Activated B cell treated with CpG ODN at 0.5 μM for 24 hours (primary cell): Measurements from ENCODE around the gene VTI1A. TPM values are rescaled to one million over a fixed set of nuclear protein-coding genes. Genes with fewer than 3 reads are reported as not detected.

Experiments
- ATAC-seq: fragments of 200-7000 bp; cut with Tn5 transposase; one replicate; pipeline ENCODE4 v1.10.0; 2021; ENCODE audit warnings: low read depth, mild to moderate bottlenecking, moderate library complexity
- CTCF ChIA-PET: fragments of 350-600 bp; sonication (Branson Sonifier 250); formaldehyde crosslinking; loops from one replicate; lab custom pipeline; 2021; ENCODE audit warnings: antibody characterized with exemption; lab: Charles Lee
- POLR2A ChIA-PET: fragments of 350-600 bp; sonication (Branson Sonifier 250); formaldehyde crosslinking; loops from one replicate; lab custom pipeline; 2021; ENCODE audit warnings: antibody characterized with exemption; lab: Charles Lee
- DNase-seq: peaks from one replicate; pipeline ENCODE4 v3.0.0; 2022
- H3K27ac Mint-ChIP-seq: one replicate; pipeline ENCODE4 v1.8.0; 2020; ENCODE audit warnings: mixed read lengths
- H3K27me3 Mint-ChIP-seq: one replicate; pipeline ENCODE4 v1.8.0; 2021; ENCODE audit warnings: mixed read lengths
- H3K36me3 Mint-ChIP-seq: one replicate; pipeline ENCODE4 v1.8.0; 2021; ENCODE audit warnings: low read depth, mixed read lengths
- H3K4me1 Mint-ChIP-seq: one replicate; pipeline ENCODE4 v1.8.0; 2021; ENCODE audit warnings: mixed read lengths
- H3K4me3 Mint-ChIP-seq: one replicate; pipeline ENCODE4 v1.8.0; 2020; ENCODE audit warnings: mild to moderate bottlenecking, mixed read lengths
- H3K9me3 Mint-ChIP-seq: one replicate; pipeline ENCODE4 v1.8.0; 2020; ENCODE audit warnings: mixed read lengths
- CTCF ChIP-seq: fragments of 200-600 bp; IDR thresholded peaks from one replicate; pipeline ENCODE4 v1.8.0; 2022; ENCODE audit warnings: antibody characterized with exemption, mild to moderate bottlenecking
- intact Hi-C: fragments of 100-400 bp; cut with micrococcal nuclease; formaldehyde crosslinking; loops from one replicate; pipeline ENCODE4 v1.15.1; 2024
- total RNA-seq: library from RNA; stranded (reverse); gene quantifications from 2 replicates; pipeline ENCODE4 v1.2.3, GENCODE V29; 2022

Gene VTI1A
- total RNA-seq, 1 donor from 2014 or later: 74.0 TPM

GRCh38 chr10:112663234-112664125 is 216.5 kb downstream of the VTI1A start:
- peaks cover 6% of the 10 kb centered on the region for H3K9me3 Mint-ChIP-seq
- TF ChIP-seq CTCF: no peak
- CTCF ChIA-PET: no interaction called here
- H3K4me3 Mint-ChIP-seq: no peak overlapping the region
- H3K27ac Mint-ChIP-seq: no peak overlapping the region
- no peaks in the 10 kb centered on the region for H3K4me1 Mint-ChIP-seq
- no peak for DNase-seq
- no peak for ATAC-seq
- POLR2A ChIA-PET: no interaction called here
- intact Hi-C loops: no loop called here
- peaks cover 33% of the 10 kb centered on the region for H3K36me3 Mint-ChIP-seq
- H3K27me3 Mint-ChIP-seq: no peaks in the 10 kb centered on the region

- ATAC-seq (no peak), DNase-seq (no peak)
- CTCF ChIA-PET: no interaction called here
- peaks cover 6% of the 10 kb centered on the region for H3K9me3 Mint-ChIP-seq
- no peaks in the 10 kb centered on the region for H3K27me3 Mint-ChIP-seq
- POLR2A ChIA-PET: no interaction called here
- no peaks in the 10 kb centered on the region for H3K4me1 Mint-ChIP-seq
- H3K27ac Mint-ChIP-seq: no peak overlapping the region
- TF ChIP-seq CTCF: no peak
- H3K4me3 Mint-ChIP-seq: no peak overlapping the region
- H3K36me3 Mint-ChIP-seq: peaks cover 56% of the 10 kb centered on the region
- intact Hi-C loops: no loop called here
Observed at GRCh38 chr10:112666094-112666493, 219.1 kb downstream of the VTI1A start.

- no peak for TF ChIP-seq CTCF
- CTCF ChIA-PET: no interaction called here
- no peaks in the 10 kb centered on the region for H3K4me1 Mint-ChIP-seq
- intact Hi-C loops: no loop called here
- no peak overlapping the region for H3K4me3 Mint-ChIP-seq
- peaks cover 59% of the 10 kb centered on the region for H3K36me3 Mint-ChIP-seq
- ATAC-seq: no peak
- no peak for DNase-seq
- no peak overlapping the region for H3K27ac Mint-ChIP-seq
- no peaks in the 10 kb centered on the region for H3K27me3 Mint-ChIP-seq
- POLR2A ChIA-PET: no interaction called here
- H3K9me3 Mint-ChIP-seq: no peaks in the 10 kb centered on the region
Observed at GRCh38 chr10:112669989-112670388, 223.0 kb downstream of the VTI1A start.

GRCh38 chr10:112671743-112672142 is 224.7 kb downstream of the VTI1A start:
- intact Hi-C loops: no loop called here
- TF ChIP-seq CTCF: no peak
- H3K4me1 Mint-ChIP-seq: no peaks in the 10 kb centered on the region
- H3K9me3 Mint-ChIP-seq: no peaks in the 10 kb centered on the region
- DNase-seq (no peak), ATAC-seq (no peak)
- POLR2A ChIA-PET: no interaction called here
- CTCF ChIA-PET: no interaction called here
- H3K4me3 Mint-ChIP-seq: no peak overlapping the region
- no peak overlapping the region for H3K27ac Mint-ChIP-seq
- H3K36me3 Mint-ChIP-seq: peaks cover 58% of the 10 kb centered on the region
- H3K27me3 Mint-ChIP-seq: no peaks in the 10 kb centered on the region

- Mint-ChIP-seq H3K4me1 (no peaks in the 10 kb centered on the region), H3K27ac (no peak overlapping the region), H3K27me3 (no peaks in the 10 kb centered on the region), H3K9me3 (no peaks in the 10 kb centered on the region), H3K36me3 (peaks cover 54% of the 10 kb centered on the region), H3K4me3 (no peak overlapping the region)
- intact Hi-C loops: no loop called here
- no peak for TF ChIP-seq CTCF
- ATAC-seq (no peak), DNase-seq (no peak)
- ChIA-PET CTCF (no interaction called here), POLR2A (no interaction called here)
Observed at GRCh38 chr10:112672706-112673105, 225.7 kb downstream of the VTI1A start.
